ENCODE results near the gene RHAG.
A peak's percentile ranks its signal among the peaks of the same experiment; 100 is the strongest.
"Not testable (repeated sequence)": the region's sequence is repeated elsewhere in the genome, so short reads cannot be mapped to it uniquely, and the experiment has no call there.

RHAG gene

DNA sequence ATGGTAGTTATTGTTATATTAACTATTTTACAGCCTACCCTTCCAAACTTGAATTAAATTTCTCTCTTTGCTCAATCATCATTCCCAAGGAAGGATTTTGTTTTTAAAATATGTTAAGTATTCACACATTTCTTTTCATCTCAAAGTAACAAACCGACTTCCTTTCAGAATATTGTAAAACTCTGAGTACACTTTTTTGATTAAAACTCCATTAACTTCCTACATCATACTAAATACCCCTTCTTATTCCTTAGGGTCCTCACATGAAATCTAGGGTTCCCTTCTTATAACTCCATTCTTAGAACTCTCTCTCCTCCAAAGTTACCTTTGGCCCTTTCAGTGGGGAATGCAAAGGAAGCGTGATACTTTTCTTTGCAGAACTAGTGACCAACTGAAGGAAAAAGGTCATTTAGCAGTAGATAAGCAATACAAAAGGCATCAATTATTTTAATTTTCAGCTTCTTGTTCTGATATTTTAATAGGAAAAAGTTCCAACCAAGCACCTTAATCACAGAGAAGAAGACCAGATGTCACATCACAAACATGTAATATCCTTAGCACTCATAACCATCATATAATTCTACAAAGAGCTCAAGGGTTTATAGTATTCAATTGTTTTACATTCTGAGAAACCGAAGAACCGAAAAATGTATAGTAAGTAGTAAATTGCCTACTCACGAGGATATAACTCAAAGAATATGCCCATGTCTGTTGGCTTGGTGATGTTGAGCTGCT is 494 bp downstream of the RHAG start:
- no peak for DNase-seq (ENCODE audit: low read depth in 2 of 2)

DNA sequence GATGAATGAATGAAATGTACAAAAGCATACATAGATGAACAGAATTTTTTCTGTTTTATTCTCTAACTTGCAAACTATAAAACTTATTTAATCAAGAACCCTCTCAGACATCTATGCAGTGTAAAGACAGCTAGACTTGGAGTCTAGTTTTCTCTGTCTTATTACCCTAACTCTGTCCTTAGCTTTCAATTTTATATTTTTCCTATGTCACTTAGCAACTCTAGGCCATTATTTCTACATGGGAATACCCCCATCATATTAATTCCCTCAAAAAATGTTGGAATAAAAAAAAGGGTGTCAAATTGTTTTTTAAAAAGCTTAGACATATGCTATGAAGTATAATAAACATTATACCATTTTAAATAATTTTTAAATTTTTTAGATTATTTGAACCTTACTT is 1.2 kb downstream of the RHAG start:
- DNase-seq (ENCODE audit: low read depth in 2 of 2): no peak

GRCh38 chr6:49634836-49635218 is 1.8 kb downstream of the RHAG start:
- DNase-seq (ENCODE audit: low read depth in 2 of 2): no peak

GRCh38 chr6:49634092-49634835 is 2.4 kb downstream of the RHAG start:
- no peak for DNase-seq (ENCODE audit: low read depth in 2 of 2)

DNA sequence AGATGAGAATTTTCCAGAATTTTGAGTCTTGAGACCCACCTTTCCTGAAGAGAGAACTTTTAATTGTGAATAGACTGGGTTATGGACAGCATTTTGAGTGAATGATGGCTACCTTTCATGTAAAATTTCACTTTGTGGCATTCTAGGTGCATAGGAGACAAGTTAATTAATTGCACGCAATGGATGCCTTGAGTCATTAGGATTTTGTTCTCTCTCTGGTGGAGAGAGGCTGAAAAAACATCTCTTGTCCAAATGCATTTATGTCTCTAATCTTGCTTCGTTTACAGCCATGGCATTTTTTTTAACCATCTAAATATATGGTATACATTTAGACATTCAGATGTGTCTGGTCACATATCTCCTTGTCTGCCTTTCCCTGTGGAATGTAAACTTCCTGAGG is 3.1 kb downstream of the RHAG start:
- DNase-seq (ENCODE audit: low read depth in 2 of 2): no peak

DNA sequence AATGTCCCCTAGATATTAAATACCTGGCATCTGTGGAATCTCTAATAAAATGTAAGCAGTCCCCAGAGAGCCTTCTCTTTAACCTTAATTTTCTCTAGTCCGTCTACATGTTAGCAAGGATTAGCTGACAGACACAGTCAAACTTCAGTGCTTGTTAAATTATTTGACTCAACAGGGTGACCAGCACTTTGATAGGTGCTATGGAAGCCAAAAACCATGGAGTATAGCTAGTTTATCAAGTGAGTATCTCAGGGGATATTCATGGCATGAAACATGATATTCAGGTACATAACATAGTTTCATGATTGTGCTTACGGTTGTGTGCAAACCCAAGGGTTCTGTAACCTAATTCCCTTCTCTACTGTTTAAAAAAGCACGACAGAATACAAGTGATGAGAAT is 3.9 kb downstream of the RHAG start:
- no peak for DNase-seq (ENCODE audit: low read depth in 2 of 2)

DNA sequence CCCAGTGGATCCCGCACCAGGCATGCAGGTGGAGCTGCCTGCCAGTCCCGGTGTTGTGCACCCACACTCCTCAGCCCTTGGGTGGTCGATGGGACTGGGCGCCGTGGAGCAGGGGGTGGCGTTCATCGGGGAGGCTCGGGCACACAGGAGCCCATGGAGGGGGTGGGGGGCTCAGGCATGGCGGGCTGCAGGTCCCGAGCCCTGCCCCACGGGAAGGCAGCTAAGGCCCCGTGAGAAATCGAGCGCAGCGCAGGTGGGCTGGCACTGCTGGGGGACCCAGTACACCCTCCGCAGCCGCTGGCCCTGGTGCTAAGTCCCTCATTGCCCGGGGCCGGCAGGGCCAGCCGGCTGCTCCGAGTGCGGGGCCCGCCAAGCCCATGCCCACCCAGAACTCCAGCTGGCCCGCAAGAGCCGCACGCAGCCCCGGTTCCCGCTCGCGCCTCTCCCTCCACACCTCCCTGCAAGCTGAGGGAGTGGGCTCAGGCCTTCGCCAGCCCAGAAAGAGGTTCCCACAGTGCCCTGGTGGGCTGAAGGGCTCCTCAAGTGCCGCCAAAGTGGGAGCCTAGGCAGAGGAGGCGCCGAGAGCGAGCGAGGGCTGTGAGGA is 7.1 kb downstream of the RHAG start:
- DNase-seq (ENCODE audit: low read depth in 2 of 2): not testable (repeated sequence)

- DNase-seq (ENCODE audit: low read depth in 2 of 2): no peak
Measured at GRCh38 chr6:49626811-49627210, 9.8 kb downstream of the RHAG start.

- DNase-seq (ENCODE audit: low read depth in 2 of 2): no peak
Measured at GRCh38 chr6:49618257-49618656, 18.4 kb downstream of the RHAG start.

DNA sequence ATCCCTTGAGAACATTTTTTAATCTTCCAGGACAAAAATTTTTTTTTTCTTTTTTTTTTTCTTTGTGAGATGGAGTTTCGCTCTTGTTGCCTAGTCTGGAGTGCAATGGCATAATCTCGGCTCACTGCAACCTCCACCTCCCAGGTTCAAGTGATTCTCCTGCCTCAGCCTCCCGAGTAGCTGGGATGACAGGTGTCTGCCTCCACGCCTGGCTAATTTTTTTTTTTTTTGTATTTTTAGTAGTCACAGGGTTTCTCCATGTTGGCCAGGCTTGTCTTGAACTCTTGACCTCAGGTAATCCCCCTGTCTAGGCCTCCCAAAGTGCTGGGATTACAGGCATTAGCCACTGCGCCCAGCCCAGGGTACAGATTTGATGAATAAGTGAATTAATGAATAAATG is 22.5 kb downstream of the RHAG start:
- not testable (repeated sequence) for DNase-seq (ENCODE audit: low read depth in 2 of 2)

- DNase-seq (ENCODE audit: low read depth in 2 of 2): no peak
Measured at GRCh38 chr6:49609285-49609684, 27.4 kb downstream of the RHAG start.

DNA sequence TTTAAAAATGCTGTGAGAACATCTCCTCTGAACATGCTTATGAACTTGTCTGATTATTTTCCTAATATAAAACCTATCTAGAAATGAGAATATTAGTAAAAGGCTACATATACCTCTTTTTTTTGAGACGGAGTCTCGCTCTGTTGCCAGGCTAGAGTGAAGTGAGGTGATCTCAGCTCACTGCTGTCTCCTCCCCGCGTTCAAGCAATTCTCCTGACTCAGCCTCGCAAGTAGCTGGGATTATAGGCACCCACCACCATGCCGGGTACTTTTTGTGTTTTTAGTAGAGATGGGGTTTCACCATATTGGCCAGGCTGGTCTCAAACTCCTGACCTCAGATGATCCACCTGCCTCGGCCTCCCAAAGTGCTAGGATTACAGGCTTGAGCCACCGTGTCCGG is 28.4 kb downstream of the RHAG start:
- DNase-seq (ENCODE audit: low read depth in 2 of 2): not testable (repeated sequence)

GRCh38 chr6:49607391-49607982 is 29.2 kb downstream of the RHAG start:
- DNase-seq (ENCODE audit: low read depth in 2 of 2): no peak

- DNase-seq (ENCODE audit: low read depth in 2 of 2): peak; percentile 59 to 64
Measured at GRCh38 chr6:49606721-49607390, 29.8 kb downstream of the RHAG start.

DNA sequence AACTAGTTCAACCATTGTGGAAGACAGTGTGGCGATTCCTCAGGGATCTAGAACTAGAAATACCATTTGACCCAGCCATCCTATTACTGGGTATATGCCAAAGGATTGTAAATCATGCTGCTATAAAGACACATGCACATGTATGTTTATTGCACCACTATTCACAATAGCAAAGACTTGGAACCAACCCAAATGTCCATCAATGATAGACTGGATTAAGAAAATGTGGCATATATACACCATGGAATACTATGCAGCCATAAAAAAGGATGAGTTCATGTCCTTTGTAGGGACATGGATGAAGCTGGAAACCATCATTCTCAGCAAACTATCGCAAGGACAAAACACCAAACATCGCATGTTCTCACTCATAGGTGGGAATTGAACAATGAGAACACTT is 32.6 kb downstream of the RHAG start:
- DNase-seq (ENCODE audit: low read depth in 2 of 2): not testable (repeated sequence)

DNA sequence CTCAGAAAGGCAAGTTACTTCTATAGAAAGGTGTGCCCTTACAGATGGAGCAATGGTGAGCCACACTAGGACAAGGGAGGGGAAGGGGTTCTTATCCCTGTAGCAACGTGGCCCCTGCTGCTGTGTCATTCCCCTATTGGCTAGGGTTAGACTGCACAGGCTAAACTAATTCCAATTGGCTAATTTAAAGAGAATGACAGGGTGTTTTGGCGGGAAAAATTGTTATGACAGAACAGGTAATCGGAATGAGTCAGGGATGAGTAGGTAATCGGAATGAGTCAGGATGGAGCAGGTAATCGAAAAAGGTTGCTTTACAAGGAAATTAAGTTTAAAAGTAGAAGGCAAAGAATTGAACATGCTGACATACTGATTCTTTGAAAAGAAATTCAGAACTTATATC is 49.4 kb downstream of the RHAG start:
- not testable (repeated sequence) for DNase-seq (ENCODE audit: low read depth in 2 of 2)

DNA sequence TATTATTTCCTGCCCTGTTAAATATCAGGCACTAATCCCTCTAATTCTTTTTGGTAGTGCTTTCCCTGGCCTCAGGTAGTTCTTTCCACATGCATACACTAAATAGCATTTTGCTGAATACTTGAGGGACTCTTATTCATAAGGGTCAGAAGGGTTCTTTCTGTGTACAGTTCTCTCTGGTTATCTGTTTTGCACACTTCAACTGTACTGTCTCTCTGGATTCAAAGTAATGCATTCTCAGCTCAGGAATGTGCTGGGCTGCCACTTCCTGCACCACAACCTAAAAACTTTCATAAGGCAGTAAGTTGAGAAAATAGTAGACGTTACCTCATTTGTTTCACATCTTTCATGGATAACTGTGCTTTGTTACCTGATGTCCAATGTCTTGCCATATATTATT is 54.1 kb downstream of the RHAG start:
- DNase-seq (ENCODE audit: low read depth in 2 of 2): no peak

DNA sequence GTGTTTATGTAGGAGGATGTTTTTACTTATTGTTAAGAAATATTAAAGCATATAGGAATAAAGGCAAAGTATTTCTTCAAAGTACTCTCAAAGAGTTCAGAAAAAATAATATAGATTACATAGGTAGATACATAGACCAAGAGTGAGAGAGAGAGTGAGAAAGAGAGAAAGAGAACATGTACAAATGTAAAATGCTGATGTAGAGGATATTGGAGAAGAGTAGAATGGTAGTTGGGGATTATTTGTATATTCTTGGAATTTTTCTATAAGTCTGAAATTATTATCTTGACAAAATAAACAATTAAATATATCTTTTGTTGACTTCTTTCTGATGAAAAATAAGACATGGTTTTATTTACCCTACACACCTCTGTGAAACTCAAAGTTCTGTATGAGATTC is 57.0 kb downstream of the RHAG start:
- DNase-seq (ENCODE audit: low read depth in 2 of 2): no peak

- no peak for DNase-seq (ENCODE audit: low read depth in 2 of 2)
Measured at GRCh38 chr6:49576618-49577017, 60.0 kb downstream of the RHAG start.

DNA sequence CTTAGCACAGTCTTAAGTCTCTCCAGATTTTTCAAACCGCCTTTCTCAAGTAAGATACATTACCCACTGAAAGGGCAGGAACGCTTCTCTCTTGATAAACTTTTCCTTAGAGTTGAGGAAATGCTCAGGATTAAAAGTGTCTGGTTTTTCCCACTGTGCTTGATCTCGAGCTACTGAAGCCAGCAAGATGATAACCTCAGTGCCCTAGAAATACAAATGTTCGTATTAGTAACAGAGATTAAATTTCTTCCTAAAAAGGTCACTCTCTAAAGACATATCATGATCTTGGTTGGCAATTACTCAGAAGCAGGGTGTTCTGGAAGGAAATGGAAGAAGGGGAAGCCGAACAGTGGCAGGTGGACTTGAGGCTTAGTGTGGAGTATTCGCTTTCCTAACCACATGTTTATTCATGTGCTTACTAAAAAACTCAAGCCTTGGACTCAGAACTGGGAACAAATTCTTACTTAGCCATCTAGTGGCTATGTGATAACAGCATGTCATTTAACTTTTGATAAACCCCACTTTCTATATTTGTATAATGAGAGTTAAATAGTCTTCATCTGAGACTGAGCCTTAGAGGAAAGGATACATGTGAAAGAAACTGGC is 66.1 kb downstream of the RHAG start:
- no peak for DNase-seq (ENCODE audit: low read depth in 2 of 2)

DNA sequence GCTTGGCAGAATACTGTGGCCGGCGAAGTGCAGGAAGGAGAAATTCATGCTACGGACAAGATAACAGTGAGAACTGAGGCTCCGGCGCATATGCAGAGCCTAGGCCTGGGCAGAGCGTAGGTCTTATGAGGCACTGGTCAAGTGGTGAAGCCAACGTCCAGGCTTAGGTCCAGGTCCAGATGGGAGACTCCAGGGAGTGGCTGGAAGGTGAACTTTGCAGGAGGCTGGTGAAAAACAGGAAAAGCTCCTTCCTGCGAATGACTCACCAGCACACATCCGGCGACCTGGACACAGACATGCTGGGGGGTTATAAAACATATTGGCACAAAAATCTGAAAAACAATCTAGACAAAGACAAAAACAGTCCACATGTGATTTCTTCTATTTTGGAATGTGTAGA is 70.8 kb downstream of the RHAG start:
- DNase-seq (ENCODE audit: low read depth in 2 of 2): no peak

DNA sequence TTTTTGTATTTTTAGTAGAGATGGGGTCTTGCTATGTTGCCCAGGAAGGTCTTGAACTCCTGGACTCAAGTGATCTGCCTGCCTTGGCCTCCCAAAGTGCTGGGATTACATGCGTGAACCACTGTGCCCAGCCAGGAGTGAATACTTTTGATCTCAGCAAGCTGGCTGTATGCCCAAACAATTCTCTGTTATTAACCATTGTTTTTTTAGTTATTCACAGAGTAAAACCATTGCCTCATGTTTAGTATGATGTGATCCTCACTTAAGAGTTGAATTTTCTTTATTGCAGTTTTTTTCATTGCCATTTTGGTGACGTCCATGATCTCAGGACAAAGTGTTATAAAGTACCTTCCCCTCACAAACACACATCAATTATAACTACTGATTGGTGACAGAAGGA is 71.4 kb downstream of the RHAG start:
- DNase-seq (ENCODE audit: low read depth in 2 of 2): no peak
